NCI-H748 (cell line): ENCODE measurements around the gene GADD45B.

Source experiments
- DNase-seq: peaks from one replicate; lab custom pipeline; 2025; ENCODE audit not compliant: unreplicated experiment; lab: John Stamatoyannopoulos, UW

The GADD45B gene, protein sequence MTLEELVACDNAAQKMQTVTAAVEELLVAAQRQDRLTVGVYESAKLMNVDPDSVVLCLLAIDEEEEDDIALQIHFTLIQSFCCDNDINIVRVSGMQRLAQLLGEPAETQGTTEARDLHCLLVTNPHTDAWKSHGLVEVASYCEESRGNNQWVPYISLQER

DNA sequence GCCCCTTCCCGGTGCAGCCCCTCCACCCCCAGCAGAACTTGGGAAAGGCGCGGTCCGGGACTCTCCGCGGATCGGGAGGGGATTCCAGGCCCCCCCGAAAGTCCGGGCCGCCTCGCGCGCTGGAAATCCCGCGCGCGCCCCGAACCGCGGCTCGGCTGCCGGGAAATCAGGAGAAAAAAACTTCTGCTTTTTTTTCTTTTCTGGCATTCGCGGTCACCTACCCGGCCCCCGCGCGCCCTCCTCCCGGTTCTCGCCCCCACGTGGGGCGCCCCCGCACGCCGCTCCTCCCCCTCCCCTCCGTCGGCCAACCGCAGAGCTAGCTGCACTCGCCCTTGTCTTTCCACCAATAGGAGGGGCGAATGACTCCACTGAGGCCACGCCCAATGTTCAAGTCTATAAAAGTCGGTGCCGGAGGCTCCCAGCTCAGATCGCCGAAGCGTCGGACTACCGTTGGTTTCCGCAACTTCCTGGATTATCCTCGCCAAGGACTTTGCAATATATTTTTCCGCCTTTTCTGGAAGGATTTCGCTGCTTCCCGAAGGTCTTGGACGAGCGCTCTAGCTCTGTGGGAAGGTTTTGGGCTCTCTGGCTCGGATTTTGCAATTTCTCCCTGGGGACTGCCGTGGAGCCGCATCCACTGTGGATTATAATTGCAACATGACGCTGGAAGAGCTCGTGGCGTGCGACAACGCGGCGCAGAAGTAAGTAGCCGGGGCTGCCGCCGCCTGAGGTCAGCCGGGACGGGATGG lies at the start of gene GADD45B:
TSS of gene GADD45B (plus strand) at position 426 of the 749 bp plus-strand sequence. CDS start at position 658, 232 bp downstream.
- DNase-seq: peak; percentile 92

DNA sequence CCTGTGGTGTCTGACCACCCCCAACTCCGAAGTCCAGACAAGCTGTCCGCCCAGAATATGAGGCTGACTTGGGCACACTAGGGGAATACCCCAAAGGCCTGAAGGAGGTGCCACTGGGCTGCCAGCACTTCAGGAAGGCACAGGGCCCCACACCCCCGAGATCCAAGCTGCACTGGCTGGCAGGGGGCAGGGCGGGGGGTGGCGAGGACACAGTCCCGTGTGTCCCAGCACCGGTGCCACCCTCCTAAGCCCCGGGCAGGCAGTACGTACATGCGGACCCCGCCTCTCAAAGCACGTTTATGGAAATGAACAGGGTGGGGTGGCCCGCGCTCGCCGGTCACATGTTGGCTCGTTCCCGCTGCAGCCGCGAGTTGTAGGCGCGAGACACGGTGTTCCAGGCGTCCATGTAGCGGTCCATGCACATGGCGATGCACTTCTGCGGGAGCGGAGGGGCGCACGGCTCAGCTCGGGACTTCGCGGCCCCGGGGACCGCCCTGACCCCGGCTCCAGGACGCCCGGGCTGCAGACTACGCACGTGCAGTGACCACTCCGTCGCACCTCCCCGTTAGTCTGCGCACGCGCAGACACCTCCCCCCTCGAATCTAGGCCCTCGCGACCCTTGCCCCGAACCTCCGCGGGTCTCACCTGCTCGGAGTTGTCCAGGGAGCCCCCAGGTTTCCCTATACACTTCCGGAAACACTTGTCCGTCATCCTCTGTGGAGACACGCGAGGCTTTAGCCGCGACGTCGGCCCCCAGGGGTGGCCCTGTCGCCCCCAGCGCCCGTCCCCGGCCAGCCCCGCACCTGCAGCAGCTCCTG lies 49.1 kb upstream of the GADD45B start:
- DNase-seq: peak; percentile 49

DNA sequence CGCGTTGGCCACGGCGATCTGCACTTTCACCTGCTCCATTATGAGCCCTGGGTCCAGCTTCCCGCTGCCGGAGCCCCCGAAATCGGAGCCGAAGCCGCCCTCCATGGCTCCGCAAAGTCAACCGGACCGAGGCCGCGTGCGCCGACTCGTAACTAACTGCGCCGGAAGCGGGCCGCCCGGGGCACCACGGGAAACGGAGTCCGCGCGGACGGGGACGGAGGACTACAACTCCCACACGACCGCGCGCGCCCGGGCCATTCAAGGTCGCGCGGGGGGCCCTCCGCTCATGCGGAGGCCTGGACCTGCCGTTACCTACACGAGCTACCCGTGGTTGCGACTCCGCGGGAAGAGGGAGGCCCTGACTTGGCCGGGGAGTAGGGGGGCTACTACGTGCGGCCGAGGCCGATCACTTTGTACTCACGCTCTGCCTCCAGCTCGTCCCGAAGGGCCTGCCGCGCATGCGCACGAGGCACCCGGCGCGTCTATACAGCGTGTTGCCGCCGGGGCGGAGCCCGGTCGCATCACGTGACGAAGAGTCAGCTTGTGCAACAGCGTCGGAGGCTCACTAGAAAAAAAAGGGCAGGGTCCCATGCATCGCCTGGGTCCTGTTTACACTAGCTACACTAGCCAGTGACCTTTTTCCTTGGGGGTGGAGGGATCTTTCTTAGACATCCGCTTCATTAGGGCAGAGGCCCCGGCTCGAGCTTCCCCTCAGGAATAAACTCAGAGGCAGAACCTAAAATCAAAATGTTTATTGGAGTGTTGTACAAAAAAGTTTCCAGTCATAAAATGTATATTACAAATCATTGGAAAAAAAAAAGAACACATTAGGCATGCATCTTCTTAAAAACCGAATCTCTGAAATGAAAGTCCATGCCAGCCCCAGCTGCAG lies 48.3 kb upstream of the GADD45B start, which contains the start of gene TIMM13:
TSS of gene TIMM13 (minus strand) at position 158 of the 892 bp plus-strand sequence. CDS start at position 105, 53 bp downstream.
- peak; percentile 96 for DNase-seq

DNA sequence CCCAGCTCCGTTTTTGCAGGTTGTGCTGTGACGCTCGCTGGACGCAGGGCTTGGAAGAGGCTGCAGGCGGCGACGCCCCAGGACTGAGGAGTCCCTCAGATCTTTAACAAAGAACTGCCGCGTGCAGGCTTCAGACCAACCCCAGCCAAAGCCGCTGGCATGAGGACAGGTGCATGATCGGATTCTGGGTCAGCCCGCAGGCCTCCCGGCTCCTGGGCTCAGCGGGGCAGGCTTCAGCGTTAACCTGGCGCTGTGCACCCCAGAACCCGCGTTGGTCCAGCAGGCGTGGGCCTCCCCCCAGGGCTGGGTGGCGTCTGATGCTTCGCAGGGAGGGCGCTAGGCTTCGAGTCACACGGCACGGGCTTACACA lies 47.6 kb upstream of the GADD45B start:
- DNase-seq: peak; percentile 58

DNA sequence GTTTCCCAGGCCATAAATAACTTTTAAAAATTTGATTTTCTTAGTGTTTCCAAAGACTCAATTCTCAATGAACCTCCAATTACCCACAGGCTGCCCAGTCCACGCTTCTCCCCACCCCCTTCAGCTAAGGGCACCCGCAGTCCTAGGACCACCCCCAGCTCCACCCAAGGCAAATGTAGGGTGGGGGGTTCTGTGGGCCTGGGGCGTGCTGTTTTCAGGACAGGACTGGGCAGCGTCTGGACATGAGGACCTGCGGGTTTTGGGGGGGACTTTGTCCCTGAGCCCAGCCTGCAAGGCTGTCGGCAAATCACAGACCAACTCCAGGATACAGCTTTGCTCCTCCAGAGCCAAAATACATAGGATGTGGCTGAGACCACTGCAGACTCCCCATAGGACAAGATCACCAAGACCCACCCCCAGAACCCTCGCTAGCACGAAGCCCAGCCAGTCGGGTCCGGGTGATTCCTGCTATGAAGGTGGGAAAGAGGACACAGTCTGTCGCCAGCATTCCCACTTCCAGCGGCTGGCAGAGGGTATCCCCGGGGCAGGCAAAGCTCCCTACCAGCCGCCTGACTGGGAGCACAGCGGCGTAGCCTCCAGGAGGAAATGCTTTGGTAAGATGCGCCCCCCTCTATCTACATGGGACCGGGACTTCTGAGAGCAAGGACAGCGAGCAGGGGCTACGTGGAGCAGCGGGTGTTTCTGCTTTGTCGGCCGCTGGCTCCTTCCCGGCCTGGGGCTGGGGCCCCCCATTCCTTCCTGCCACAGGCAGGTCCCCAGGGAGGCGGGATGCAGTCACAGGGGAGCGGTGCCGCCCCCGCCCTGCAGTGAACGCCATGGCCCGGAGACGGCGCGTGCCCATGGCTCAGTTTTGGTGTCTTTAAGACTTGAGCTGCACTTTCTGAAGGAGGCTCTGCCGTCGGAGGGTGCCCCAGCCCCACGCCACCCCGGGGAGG lies 46.9 kb upstream of the GADD45B start:
- DNase-seq: no peak

DNA sequence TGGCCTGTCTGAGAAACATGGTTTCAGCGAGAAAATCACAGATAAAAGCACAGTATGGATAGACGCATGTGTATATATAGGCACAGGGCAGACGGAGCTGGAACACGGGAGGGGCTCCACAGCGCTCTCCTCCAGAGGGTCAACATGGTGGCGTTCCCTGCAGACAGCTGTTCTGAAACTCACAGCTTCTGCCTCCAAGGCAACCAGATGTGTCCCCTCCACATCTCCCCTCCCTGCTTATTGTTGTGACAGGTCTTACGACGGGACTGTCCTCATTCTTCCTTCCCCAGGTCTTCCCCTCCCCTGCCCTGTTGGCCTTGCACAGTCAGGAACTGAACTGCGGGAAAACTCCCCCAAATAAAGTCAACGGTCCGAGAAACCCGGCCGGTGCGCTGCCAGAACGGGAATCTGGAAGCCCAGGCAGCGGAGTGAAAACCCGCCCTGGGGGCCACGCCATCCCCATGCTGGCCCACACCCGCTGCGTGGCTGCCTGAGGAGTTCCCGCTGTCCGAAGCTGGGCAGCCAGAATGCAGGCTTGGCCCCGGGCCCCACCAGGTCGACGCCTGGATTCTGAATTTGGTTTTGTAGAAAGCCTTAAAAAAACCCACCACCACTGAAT lies 45.9 kb upstream of the GADD45B start:
- DNase-seq: no peak

DNA sequence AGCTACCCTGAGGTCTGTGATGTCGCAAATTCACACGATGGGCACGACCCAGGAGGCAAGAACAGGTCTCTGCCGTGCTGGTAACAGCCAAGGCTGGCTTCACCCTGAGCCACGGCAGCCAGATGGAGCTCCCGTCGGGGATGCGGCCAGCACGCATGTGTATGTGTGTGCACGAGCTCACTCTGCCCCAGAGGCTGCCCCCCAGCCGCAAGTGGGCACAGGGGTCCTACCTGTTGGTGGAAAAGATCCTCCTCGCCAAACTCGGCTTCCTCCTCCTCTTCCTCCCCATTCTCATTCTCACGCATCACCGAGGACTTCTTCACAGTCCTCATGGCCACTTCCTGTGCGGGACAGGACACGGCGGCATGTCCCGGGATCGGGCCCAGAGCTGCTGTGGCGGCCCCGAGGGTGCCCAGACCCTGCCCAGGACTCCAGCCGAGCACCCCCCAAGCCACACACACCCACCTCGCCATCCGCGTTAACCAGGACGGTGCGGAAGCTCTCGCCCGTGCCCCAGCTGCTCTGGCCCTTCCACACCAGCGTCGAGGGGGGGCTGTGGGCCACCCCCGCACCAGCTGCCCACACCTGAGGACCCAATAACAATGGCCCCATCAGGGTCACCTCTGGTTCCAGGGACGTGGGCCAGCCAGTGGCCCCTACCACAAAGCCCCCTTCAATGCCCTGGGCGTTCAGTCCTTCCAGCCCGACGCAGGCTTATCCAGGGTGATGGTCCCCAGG lies 44.4 kb upstream of the GADD45B start:
- no peak for DNase-seq

DNA sequence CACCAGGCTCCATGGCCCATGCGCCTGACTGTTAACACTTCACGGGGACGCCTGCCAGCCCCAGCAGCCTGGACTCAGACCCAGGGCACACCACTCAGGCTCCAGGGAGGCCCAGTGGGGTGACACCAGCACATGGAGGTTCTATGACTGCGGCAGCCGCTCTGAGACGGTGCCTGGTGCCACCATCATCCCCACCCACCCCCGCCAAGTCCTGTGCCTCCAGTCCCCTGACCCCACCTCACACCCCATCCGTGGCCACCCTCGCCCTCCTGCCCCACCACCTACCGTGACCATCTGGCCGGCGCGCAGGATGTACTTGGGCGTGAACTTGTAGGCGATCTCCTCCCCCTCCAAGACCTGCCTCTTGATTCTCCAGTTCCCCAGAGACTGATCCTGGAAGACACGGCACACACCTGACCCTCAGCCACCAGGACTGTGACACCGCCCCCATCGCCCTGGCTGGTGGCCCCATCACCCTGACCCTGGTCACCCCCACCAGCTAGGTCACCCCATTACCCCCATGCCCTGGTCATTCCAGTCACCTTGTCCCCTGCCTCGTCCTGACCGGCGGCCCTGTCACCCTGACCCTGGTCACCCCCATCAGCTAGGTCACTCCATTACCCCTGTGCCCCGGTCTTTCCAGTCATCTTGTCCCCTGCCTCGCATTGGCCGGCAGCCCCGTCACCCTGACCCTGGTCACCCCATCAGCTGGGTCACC lies 43.6 kb upstream of the GADD45B start:
- no peak for DNase-seq

DNA sequence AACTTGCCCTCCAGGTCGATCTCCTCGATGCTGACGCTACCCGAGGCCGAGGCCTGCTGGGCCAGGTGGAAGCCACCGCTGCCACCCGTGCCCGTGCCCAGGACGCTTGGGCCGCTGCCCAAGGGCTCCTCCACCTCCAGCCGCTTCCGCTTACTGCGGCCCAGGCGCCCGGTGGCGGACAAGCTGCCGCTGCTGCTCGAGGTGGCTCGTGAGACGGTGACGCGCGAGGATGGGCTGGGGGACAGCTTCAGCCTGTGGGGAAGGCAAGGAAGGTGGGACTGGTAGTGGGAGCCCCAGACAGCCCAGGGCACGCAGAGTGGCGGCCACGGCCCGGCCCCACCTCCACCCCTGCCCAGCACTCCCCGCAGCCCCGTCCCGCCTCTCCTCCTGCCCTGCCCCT lies 42.1 kb upstream of the GADD45B start:
- DNase-seq: no peak

DNA sequence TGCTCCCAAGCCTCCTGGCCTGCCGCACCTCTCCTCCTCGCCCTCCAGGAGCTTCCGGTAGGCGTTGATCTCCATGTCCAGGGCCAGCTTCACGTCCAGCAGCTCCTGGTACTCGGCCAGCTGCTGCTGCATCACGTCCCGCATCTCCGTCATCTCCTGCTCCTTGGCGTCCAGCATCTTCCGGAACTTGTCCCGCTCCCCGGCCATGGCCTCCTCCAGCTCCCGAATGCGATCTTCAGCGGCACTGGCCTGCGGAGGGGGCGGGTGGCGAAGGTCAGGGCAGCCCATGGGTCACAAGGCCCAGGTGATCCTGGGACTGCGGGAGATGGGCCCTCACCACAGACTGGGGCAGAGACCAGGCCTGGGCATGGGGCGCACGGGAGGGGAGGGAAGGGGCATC lies 41.7 kb upstream of the GADD45B start:
- DNase-seq: no peak

DNA sequence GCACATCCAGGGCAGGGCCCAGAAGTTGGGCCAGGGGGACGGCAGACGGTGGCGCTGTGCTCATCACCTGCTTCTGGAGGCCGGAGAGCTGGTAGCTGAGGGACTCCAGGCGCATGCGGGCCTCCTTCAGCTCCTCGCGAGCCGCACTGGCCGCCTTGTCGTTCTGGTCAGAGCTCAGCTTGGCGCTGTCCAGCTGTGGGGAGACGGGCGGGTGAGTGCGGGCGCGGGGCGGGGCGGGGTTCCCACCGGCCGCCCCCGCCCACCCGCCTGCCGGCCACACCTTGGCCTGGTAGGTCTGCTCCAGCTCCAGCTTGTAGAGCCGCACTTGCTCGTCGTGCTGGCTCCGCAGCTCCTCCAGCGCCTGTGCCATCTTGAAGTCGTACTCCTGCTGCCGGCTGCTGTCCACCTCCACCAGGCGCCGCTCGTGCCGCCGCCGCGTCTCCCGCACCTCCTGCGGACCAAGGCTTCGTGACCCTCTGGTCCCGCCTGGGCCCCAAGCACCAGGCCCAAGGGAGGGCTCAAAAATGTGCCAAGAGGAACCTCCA lies 41.1 kb upstream of the GADD45B start:
- no peak for DNase-seq

DNA sequence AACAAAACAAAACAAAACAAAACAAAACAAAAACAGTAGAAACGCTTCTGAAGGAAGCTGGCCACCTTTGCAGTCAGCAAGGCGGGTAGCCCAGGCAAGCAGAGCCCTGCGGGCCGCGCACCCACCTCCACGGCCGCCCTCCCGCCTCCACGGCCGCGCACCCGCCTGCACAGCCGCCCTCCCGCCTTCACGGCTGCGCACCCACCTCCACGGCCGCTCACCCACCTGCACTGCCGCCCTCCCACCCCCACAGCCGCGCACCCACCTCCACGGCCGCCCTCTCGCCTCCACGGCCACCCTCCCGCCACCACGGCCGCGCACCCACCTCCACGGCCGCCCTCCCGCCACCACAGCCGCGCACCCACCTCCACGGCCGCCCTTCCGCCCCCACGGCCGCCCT lies 39.5 kb upstream of the GADD45B start:
- no peak for DNase-seq

DNA sequence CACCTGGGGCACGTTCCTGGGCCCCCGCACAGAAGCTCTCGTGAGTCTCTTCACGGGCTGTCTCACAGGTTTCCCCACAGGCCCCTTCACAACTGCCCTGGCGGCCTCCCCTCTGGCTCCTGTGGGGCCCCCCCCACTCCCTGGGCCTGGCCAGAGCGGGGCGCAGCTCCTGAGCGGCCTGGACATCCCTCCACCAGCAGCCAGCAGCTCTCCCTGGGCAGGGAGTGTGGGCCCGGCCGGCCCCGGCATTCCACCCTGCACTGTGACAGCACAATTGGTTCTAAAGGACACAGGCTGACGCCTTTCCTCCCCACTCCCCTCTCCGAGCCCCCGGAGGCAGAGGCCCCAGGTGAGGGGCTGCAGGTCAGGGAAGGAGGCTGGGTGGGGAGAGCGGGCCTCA lies 39.0 kb upstream of the GADD45B start:
- DNase-seq: no peak

DNA sequence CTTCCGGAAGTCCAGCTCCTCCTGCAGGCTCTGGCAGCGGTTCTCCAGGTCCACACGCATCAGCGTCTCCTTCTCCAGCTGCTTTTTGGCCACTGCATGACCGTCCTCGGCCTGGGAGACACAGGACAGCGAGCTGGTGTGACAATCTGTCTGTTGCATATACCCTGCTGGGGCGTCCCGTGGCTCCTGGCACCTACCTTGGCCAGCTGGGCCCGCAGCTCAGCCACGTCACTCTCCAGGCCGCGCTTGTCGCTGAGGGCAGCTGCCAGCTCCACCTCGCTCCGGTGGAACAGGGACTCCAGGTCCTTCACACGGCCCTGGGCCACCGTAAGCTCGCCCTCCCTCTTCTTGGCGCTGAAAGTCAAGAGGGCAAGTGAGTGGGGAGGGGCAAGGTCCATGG lies 37.7 kb upstream of the GADD45B start:
- DNase-seq: no peak

DNA sequence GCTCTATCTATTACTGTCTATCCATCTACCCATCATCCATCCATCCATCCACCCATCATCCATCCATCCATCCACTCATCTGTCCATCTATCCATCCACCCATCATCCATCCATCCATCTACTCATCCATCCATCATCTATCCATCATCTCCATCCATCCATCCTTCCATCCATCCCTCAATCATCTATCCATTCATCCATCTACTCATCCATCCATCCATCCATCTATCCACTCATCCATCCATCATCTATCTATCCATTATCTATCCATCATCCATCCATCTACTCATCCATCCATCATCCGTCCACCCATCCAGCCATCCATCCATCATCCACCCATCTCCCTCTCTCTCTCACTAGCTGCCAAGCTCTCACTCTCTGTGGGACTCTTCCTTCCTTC lies 35.4 kb upstream of the GADD45B start:
- no peak for DNase-seq

DNA sequence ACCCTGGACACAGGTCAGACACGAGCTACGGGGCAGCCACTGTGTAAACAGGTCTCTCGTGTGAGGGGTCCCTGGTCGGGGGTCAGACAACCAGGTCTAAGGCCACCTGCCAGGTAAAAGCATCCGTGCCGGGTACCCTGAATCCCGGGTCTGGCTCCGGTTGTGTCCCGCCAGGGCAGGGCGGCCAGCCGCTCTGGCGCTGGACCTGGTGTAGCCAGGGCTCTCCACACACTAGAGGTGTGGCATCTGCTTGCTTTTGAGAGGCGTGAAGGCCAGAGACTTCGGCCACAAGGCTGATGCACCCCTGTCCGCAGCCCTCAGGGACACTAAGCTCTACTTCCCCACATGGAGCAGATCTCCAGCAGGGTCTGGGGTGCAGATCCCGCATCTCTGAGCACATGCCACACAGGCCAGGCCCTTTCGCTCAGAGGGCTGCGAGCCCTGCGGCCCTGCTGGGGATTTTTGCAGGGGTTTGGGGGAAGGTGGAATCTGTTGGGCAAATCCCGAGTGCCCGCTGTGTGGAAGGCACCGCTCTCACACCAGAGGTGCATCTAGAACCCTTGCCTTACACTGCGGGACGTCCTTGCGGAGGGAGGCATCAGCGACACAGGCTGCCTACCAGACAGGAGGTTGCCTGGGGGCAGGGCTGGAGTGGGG lies 34.7 kb upstream of the GADD45B start:
- no peak for DNase-seq

DNA sequence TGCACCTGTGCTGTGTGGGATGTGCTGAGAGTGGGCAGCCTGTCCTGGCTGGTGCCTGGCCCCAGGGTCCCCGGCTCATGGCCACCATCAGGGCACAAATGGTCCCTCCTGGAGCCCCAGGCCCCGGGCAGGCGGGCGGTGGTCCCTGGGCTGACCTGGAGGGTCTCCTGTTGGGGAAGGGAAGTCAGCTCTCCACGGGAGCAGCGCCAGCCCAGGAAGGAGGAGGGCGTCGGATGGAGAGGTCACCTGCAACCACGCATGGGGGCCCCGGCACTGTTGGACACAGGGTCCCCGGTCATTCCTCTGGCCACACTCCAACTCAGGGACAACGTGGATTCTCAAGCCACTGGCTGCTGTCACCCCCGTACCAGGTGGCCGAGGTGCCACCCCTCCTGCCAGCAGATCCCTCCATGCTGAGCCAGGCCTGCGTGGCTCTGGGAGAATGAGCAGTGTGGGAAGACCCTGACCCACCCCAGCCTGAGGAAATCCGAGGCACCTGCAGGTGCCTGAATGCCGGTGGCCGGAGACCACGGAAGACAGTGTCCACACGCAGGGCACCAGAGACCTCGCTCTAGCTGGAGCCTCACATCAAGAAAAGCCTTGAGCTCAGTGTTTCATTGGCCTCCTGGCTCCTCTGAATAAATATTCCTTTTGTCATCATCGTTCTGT lies 32.7 kb upstream of the GADD45B start:
- no peak for DNase-seq
